Measurements from ENCODE around the gene NPC1L1. TPM values are rescaled to one million over a fixed set of nuclear protein-coding genes. Genes with fewer than 3 reads are reported as not detected.
"Not testable (repeated sequence)": the region's sequence is repeated elsewhere in the genome, so short reads cannot be mapped to it uniquely, and the experiment has no call there.

The NPC1L1 gene
- total RNA-seq, 4 donors from 2014 or later: 0.04 to 0.07 TPM; not detected in 2

DNA sequence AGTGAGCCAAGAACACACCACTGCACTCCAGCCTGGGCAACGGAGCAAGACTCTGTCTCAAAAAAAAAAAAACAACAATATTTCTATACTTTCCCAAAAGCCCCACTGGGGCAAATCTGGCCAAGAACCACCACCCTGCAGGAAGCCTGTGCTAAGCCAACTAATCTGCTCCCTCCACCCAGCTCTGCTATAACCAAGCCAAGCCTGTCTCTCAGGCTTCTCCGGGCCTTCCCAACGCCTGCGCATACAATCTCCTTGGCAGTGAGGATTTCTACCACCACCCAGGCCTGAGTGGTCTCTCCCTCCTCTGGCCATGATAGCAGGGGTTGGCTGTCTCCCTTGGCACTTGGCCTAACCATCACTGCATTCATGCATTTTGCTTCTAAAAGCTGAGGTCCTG, 18.4 kb upstream of the NPC1L1 start:
- in situ Hi-C loops (cut with MboI; ENCODE audit: low sequenced_read_pairs in 4 of 4): no loop called here
- H3K27me3 ChIP-seq: no peaks in the 10 kb centered on the region
- H3K4me3 ChIP-seq: no peak overlapping the region
- DNase-seq (no peak), ATAC-seq (no peak)
- H3K27ac ChIP-seq: no peak overlapping the region
- intact Hi-C loops (cut with DNase I; ENCODE audit: low total_unique reads): no loop called here
- no peaks in the 10 kb centered on the region for H3K4me1 ChIP-seq
- H3K36me3 ChIP-seq: peaks cover 0 to 14% of the 10 kb centered on the region in 2 donors
- H3K9me3 ChIP-seq: no peaks in the 10 kb centered on the region
- no peak for TF ChIP-seq POLR2A (IDR thresholded peaks at IDR 0.05)
- TF ChIP-seq, protein P1, sequence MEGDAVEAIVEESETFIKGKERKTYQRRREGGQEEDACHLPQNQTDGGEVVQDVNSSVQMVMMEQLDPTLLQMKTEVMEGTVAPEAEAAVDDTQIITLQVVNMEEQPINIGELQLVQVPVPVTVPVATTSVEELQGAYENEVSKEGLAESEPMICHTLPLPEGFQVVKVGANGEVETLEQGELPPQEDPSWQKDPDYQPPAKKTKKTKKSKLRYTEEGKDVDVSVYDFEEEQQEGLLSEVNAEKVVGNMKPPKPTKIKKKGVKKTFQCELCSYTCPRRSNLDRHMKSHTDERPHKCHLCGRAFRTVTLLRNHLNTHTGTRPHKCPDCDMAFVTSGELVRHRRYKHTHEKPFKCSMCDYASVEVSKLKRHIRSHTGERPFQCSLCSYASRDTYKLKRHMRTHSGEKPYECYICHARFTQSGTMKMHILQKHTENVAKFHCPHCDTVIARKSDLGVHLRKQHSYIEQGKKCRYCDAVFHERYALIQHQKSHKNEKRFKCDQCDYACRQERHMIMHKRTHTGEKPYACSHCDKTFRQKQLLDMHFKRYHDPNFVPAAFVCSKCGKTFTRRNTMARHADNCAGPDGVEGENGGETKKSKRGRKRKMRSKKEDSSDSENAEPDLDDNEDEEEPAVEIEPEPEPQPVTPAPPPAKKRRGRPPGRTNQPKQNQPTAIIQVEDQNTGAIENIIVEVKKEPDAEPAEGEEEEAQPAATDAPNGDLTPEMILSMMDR (IDR thresholded peaks at IDR 0.05 in 4 of 5, conservative IDR thresholded peaks at IDR 0.05 in 1 of 5): no peak

DNA sequence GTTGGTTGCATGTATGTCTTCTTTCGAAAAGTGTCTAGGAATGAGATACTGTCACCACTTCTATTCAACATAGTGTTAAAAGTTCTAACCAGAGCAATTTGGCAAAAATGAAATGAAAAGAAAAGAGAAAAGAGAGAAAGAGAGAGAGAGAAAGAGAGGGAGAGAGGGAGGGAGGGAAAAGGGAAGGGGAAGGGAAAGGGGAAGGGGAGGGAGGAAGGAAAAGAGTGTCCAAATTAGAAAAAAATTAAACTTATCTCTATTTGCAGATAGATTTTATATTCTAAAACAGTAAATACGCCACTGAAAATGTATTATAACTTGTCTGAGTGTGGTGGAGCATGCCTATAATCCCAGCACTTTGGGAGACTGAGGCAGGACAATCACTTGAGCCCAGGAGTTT, 16.4 kb upstream of the NPC1L1 start:
- Histone ChIP-seq H3K9me3 (no peaks in the 10 kb centered on the region), H3K4me1 (no peaks in the 10 kb centered on the region), H3K36me3 (no peaks in the 10 kb centered on the region), H3K4me3 (no peak overlapping the region), H3K27ac (no peak overlapping the region), H3K27me3 (no peaks in the 10 kb centered on the region)
- in situ Hi-C loops (cut with MboI; ENCODE audit: low sequenced_read_pairs in 4 of 4): no loop called here
- ATAC-seq (no peak), DNase-seq (no peak)
- no peak for TF ChIP-seq POLR2A (IDR thresholded peaks at IDR 0.05)
- intact Hi-C loops (cut with DNase I; ENCODE audit: low total_unique reads): no loop called here

DNA sequence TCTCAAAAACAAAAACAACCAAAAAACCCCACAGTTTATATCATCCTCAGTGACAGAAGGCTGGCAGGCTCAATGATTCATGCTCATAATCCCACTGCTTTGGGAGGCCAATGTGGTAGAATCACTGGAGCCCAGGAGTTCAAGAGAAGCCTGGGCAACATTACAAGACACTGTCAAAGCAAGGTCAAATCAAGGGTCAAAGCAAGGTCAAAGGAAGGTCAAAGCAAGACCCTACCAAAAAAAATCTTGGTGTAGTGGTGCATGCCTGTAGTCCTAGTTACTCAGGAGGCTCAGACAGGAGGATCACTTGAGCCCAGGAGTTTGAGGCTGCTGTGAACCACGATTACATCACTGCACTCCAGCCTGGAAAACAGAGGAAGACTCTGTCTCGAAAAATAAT, 14.2 kb upstream of the NPC1L1 start:
- no peak overlapping the region for H3K4me3 ChIP-seq
- no peaks in the 10 kb centered on the region for H3K27me3 ChIP-seq
- H3K36me3 ChIP-seq: no peaks in the 10 kb centered on the region
- H3K9me3 ChIP-seq: no peaks in the 10 kb centered on the region
- intact Hi-C loops (cut with DNase I; ENCODE audit: low total_unique reads): no loop called here
- DNase-seq: no peak
- in situ Hi-C loops (cut with MboI; ENCODE audit: low sequenced_read_pairs in 4 of 4): no loop called here
- no peaks in the 10 kb centered on the region for H3K4me1 ChIP-seq
- TF ChIP-seq, protein P1 (IDR thresholded peaks at IDR 0.05 in 4 of 5, conservative IDR thresholded peaks at IDR 0.05 in 1 of 5): no peak
- no peak for TF ChIP-seq POLR2A (IDR thresholded peaks at IDR 0.05)
- no peak for ATAC-seq
- no peak overlapping the region for H3K27ac ChIP-seq

DNA sequence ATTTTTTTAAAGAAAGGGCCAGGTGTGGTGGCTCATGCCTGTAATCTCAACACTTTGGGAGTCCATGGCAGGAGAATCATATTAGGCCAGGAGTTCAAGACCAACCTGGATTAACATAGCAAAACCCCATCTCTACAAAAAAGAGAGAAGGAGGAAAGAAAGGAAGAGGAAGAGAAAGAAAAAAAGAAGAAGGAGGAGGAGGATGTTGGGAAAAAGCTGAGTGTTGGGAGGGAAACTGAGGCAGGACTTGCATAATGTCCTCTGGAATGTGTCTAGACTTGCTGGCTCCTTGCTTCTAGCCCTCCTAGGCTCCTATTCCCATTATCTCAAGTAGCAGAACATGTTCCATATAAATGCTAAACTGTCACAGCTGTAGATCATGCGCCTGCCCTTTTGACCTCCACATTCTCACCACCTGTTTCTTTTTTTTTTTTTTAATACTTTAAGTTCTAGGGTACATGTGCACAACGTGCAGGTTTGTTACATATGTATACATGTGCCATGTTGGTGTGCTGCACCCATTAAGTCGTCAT, 11.4 kb upstream of the NPC1L1 start:
- H3K4me3 ChIP-seq; ATAC-seq; H3K27ac ChIP-seq; H3K9me3 ChIP-seq; DNase-seq; H3K4me1 ChIP-seq; in situ Hi-C loops (cut with MboI; ENCODE audit: low sequenced_read_pairs in 4 of 4); H3K36me3 ChIP-seq; H3K27me3 ChIP-seq; intact Hi-C loops (cut with DNase I; ENCODE audit: low total_unique reads): not testable (repeated sequence)

DNA sequence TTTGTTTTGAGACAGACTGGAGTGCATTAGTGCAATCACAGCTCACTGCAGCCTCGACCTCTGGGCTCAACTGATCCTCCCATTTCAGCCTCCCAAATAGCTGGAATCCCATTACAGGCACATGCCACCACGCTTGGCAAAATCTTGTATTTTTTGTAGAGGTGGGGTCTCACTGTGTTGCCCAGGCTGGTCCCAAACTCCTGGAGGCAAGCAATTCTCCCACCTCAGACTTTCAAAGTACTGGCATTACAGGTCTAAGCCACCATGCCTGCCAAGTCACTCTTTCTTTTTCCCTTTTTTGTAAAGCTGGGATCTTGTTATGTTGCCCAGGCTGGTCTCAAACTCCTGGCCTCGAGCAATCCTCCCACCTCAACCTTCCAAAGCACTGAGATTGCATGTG, 8.3 kb upstream of the NPC1L1 start:
- no peaks in the 10 kb centered on the region for H3K27me3 ChIP-seq
- no peaks in the 10 kb centered on the region for H3K9me3 ChIP-seq
- TF ChIP-seq, protein P1 (IDR thresholded peaks at IDR 0.05 in 4 of 5, conservative IDR thresholded peaks at IDR 0.05 in 1 of 5): no peak
- TF ChIP-seq POLR2A (IDR thresholded peaks at IDR 0.05): no peak
- H3K4me1 ChIP-seq: no peaks in the 10 kb centered on the region
- intact Hi-C loops (cut with DNase I; ENCODE audit: low total_unique reads) (no loop called here), in situ Hi-C loops (cut with MboI; ENCODE audit: low sequenced_read_pairs in 4 of 4) (no loop called here)
- H3K36me3 ChIP-seq: no peaks in the 10 kb centered on the region
- no peak overlapping the region for H3K4me3 ChIP-seq
- H3K27ac ChIP-seq: no peak overlapping the region
- DNase-seq (no peak), ATAC-seq (no peak)

DNA sequence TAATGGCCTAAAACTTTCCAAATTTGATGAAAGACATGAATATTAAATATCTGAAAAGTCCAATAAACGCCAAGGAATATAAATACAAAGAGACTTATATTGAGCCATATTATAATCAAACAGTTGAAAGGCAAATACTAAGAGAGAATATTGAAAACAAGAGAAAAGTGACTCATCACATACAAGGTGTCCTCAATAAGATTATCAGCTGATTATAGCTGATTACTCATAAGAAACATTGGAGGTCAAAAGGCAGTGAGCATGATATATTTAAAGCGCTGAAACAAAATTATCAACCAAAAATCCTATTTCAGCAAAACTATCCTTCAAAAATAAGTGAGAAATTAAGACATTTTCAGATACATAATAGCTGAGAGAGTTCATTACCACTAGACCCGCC, 7.8 kb upstream of the NPC1L1 start:
- in situ Hi-C loops (cut with MboI; ENCODE audit: low sequenced_read_pairs in 4 of 4): no loop called here
- Histone ChIP-seq H3K36me3 (no peaks in the 10 kb centered on the region), H3K9me3 (no peaks in the 10 kb centered on the region), H3K27ac (no peak overlapping the region), H3K27me3 (no peaks in the 10 kb centered on the region), H3K4me3 (no peak overlapping the region), H3K4me1 (no peaks in the 10 kb centered on the region)
- intact Hi-C loops (cut with DNase I; ENCODE audit: low total_unique reads): no loop called here
- ATAC-seq (no peak), DNase-seq (no peak)
- no peak for TF ChIP-seq POLR2A (IDR thresholded peaks at IDR 0.05)
- TF ChIP-seq, protein P1 (IDR thresholded peaks at IDR 0.05 in 4 of 5, conservative IDR thresholded peaks at IDR 0.05 in 1 of 5): no peak
